Measurements from ENCODE around the gene KNSTRN. TPM values are rescaled to one million over a fixed set of nuclear protein-coding genes. Genes with fewer than 3 reads are reported as not detected.

The KNSTRN gene
- total and polyA plus RNA-seq, 2 of the 4 experiments (the other 2 are of a cell fraction), result 33.1 to 73.5 TPM

- in situ Hi-C loops (cut with MboI; ENCODE audit: low sequenced_read_pairs) (no loop called here), dilution Hi-C loops (cut with HindIII; ENCODE audit: low sequenced_read_pairs, unreplicated experiment) (no loop called here), intact Hi-C loops (cut with micrococcal nuclease) (no loop called here)
- ChIA-PET POLR2A (ENCODE audit: unreplicated experiment) (no interaction called here), CTCF (interaction anchor here (0.6 kb wide), 1 partner anchor 42 kb away, joined by 3 read pairs; no protein-coding TSS in a partner anchor)
- Histone ChIP-seq H2BK20ac (ENCODE audit: low read depth, low read length) (no peak overlapping the region), H4K8ac (ENCODE audit: low read depth in 2 of 2, low read length in 2 of 2) (no peak overlapping the region), H3K14ac (replicated peaks; ENCODE audit: low read depth, low read length) (no peak overlapping the region), H4K91ac (ENCODE audit: insufficient read depth, low read depth, low read length) (no peak overlapping the region), H3K4me3 (ENCODE audit: insufficient read depth, low read depth, low read length) (no peak overlapping the region), H3K4me2 (ENCODE audit: low read depth, low read length) (no peak overlapping the region), H3K4ac (ENCODE audit: low read depth, low read length) (no peak overlapping the region), H2AK9ac (replicated peaks; ENCODE audit: low read depth, low read length, poor library complexity) (no peak overlapping the region), H2AFZ (replicated peaks; ENCODE audit: low read length, poor library complexity) (no peak overlapping the region), H3K27ac (ENCODE audit: insufficient read depth, low read length) (no peak overlapping the region), H4K20me1 (ENCODE audit: insufficient read depth, low read length) (no peaks in the 10 kb centered on the region), H3K9ac (ENCODE audit: low read depth, low read length) (no peak overlapping the region), H3K18ac (ENCODE audit: low read depth, low read length) (no peak overlapping the region), H3K23ac (ENCODE audit: low read depth, low read length) (no peak overlapping the region), H3K9me1 (ENCODE audit: insufficient read depth, low read length) (peaks cover 14% of the 10 kb centered on the region; the same call in 1 of the 2 replicates), H3K9me3 (ENCODE audit: control insufficient read depth, insufficient read depth, low read length) (no peaks in the 10 kb centered on the region), H3K36me3 (ENCODE audit: control insufficient read depth, insufficient read depth, low read length) (peaks cover 21% of the 10 kb centered on the region), H2BK120ac (ENCODE audit: low read depth, low read length) (no peak overlapping the region), H2AK5ac (ENCODE audit: low read depth, low read length) (no peak overlapping the region), H3K4me1 (ENCODE audit: control insufficient read depth, insufficient read depth, low read length) (peaks cover 3% of the 10 kb centered on the region), H3K79me1 (ENCODE audit: low read depth in 1 of 2, low read length in 2 of 2) (peaks cover 31 to 48% of the 10 kb centered on the region in 2 experiments), H4K5ac (ENCODE audit: low read depth, low read length) (no peak overlapping the region), H2BK5ac (ENCODE audit: low read depth, low read length, poor library complexity, severe bottlenecking) (no peak overlapping the region), H3K27me3 (ENCODE audit: control insufficient read depth, insufficient read depth, low read length) (no peaks in the 10 kb centered on the region), H2BK15ac (ENCODE audit: low read depth, low read length) (no peak overlapping the region), H3K56ac (ENCODE audit: extremely low read depth, insufficient read depth, low read length) (no peak overlapping the region)
- no TSS peak for BruUV-seq (replicated peaks)
- ATAC-seq (ENCODE audit: low read depth) (no peak), DNase-seq (no peak)
- 100% methylated on average over 1 of the region's 3 CpGs; no CpG with 5 or more reads in 1 of the 2 experiments for WGBS, 2 experiments (ENCODE audit: extremely low coverage in 2 of 2, insufficient read length in 1 of 2)
- no peak for TF ChIP-seq CEBPB (IDR thresholded peaks at IDR 0.05; ENCODE audit: low read depth, low read length)
- TF ChIP-seq RCOR1 (IDR thresholded peaks at IDR 0.05; ENCODE audit: insufficient replicate concordance, low read length), result no peak
- TF ChIP-seq MXI1 (IDR thresholded peaks at IDR 0.05; ENCODE audit: borderline replicate concordance, low read depth, low read length), result no peak
- no peak for TF ChIP-seq SMC3 (IDR thresholded peaks at IDR 0.05; ENCODE audit: low read depth, low read length)
- no peak for TF ChIP-seq MAFK (IDR thresholded peaks at IDR 0.05; ENCODE audit: low read depth, low read length)
- TF ChIP-seq CHD1 (IDR thresholded peaks at IDR 0.05; ENCODE audit: low read depth, low read length), result no peak
- TF ChIP-seq BHLHE40 (IDR thresholded peaks at IDR 0.05; ENCODE audit: low read depth, low read length), result no peak
- TF ChIP-seq NFE2L2 (IDR thresholded peaks at IDR 0.05; ENCODE audit: low read depth, low read length), result no peak
- no peak for TF ChIP-seq RFX5 (IDR thresholded peaks at IDR 0.05; ENCODE audit: low read depth, low read length)
- TF ChIP-seq MAZ (IDR thresholded peaks at IDR 0.05; ENCODE audit: borderline replicate concordance, low read depth, low read length), result no peak
- TF ChIP-seq CTCF (conservative IDR thresholded peaks at IDR 0.05; ENCODE audit: low read depth, low read length), result no peak
- TF ChIP-seq RAD21 (IDR thresholded peaks at IDR 0.05; ENCODE audit: low read length), result no peak
- TF ChIP-seq POLR2A (IDR thresholded peaks at IDR 0.05; ENCODE audit: low read depth, low read length), result no peak
These were observed 4.0 kb downstream of the KNSTRN start for GRCh38 chr15:40386480-40386879.
